ENCODE data around the gene CACNB2.
"Not testable (repeated sequence)": the region's sequence is repeated elsewhere in the genome, so short reads cannot be mapped to it uniquely, and the experiment has no call there.

Gene CACNB2

GRCh38 chr10:18205098-18205834 is 65.0 kb downstream of the CACNB2 start:
- TF ChIP-seq, protein P1, sequence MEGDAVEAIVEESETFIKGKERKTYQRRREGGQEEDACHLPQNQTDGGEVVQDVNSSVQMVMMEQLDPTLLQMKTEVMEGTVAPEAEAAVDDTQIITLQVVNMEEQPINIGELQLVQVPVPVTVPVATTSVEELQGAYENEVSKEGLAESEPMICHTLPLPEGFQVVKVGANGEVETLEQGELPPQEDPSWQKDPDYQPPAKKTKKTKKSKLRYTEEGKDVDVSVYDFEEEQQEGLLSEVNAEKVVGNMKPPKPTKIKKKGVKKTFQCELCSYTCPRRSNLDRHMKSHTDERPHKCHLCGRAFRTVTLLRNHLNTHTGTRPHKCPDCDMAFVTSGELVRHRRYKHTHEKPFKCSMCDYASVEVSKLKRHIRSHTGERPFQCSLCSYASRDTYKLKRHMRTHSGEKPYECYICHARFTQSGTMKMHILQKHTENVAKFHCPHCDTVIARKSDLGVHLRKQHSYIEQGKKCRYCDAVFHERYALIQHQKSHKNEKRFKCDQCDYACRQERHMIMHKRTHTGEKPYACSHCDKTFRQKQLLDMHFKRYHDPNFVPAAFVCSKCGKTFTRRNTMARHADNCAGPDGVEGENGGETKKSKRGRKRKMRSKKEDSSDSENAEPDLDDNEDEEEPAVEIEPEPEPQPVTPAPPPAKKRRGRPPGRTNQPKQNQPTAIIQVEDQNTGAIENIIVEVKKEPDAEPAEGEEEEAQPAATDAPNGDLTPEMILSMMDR (IDR thresholded peaks at IDR 0.05; ENCODE audit: borderline replicate concordance, insufficient read depth, low read depth, low read length), result no peak
- H3K4me3 ChIP-seq (ENCODE audit: low read depth, low read length), result no peak overlapping the region

DNA sequence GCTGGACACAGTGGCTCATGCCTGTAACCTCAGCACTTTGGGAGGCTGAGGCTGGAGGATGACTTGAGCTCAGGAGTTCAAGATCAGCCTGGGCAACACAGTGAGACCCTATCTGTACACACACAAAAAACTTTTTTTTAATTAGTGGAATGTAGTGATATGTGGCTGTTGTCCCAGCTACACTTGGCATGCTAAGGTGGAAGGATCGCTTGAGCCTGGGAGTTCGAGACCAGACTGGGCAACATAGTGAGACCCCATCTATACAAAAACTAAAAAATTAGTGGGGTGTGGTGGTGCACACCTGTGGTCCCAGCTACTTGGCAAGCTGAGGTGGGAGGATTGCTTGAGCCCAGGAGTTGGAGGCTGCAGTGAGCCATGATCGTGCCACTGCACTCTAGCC is 68.0 kb downstream of the CACNB2 start:
- not testable (repeated sequence) for H3K4me3 ChIP-seq (ENCODE audit: low read depth, low read length)

GRCh38 chr10:18209241-18209640 is 69.0 kb downstream of the CACNB2 start:
- TF ChIP-seq, protein P1 (IDR thresholded peaks at IDR 0.05; ENCODE audit: borderline replicate concordance, insufficient read depth, low read depth, low read length), result no peak

DNA sequence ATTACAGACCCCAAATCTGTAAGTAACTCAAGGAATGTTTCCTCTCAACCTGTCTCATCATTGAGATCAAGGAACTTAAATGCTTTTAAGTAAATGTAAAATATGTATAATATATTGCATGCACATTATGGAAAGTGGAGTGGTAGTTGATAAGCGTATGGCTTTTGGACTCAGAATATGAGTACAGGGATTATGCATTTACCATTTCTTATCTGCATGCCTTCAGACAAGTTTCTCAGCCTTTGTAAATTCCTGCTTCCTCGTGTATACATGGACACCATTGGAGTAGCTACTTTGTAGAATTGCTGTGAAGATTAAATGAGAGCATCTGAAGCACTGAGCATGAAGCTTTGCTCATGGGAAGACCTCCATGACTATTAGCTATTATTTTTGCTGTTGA is 70.5 kb downstream of the CACNB2 start:
- TF ChIP-seq, protein P1 (IDR thresholded peaks at IDR 0.05; ENCODE audit: borderline replicate concordance, insufficient read depth, low read depth, low read length), result no peak

More at GRCh38 chr10:18209241-18209640, 69.0 kb downstream of the CACNB2 start:
- H3K4me3 ChIP-seq (ENCODE audit: low read depth, low read length), result no peak overlapping the region

DNA sequence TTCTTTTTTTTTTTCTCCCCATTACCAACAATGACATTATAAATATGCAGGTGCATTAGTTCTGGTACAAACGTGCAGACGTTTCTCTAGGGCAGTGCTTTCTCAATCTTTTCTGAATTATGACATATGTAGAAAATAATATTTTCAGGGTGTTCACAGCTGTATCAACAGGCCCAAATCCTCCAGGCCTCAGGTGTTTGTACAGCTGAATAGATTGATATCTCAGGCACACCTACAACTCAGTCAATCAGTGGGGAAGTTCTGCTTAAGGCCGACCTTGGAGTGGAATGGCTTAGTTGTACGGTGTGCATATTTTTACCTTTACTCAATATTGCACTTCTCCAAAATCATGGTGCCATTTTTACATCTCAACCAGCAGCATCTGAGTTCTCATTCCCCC is 71.6 kb downstream of the CACNB2 start:
- TF ChIP-seq, protein P1 (IDR thresholded peaks at IDR 0.05; ENCODE audit: borderline replicate concordance, insufficient read depth, low read depth, low read length), result no peak
- H3K4me3 ChIP-seq (ENCODE audit: low read depth, low read length), result no peak overlapping the region

More for the DNA sequence above, 70.5 kb downstream of the CACNB2 start:
- H3K4me3 ChIP-seq (ENCODE audit: low read depth, low read length), result no peak overlapping the region

DNA sequence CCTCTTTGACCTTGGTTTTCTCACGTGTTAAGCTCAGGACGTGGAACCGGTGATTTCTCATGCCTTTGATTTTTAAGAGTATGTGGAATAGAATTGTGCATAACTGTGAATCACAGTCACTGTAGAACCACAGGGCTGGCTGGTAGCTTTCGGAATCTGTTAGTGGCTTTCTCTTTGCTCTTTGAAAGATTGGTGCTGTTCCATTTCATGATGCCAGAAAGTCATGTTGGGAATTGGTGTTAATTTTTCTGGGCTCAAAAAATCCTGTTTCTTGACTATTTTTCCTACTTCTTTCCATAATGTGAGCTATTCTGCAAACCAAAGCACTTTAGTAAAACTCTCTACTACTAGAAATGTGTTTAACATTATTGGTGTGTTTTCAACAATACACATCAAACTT is 73.0 kb downstream of the CACNB2 start:
- TF ChIP-seq, protein P1 (IDR thresholded peaks at IDR 0.05; ENCODE audit: borderline replicate concordance, insufficient read depth, low read depth, low read length), result no peak
- H3K4me3 ChIP-seq (ENCODE audit: low read depth, low read length), result no peak overlapping the region

DNA sequence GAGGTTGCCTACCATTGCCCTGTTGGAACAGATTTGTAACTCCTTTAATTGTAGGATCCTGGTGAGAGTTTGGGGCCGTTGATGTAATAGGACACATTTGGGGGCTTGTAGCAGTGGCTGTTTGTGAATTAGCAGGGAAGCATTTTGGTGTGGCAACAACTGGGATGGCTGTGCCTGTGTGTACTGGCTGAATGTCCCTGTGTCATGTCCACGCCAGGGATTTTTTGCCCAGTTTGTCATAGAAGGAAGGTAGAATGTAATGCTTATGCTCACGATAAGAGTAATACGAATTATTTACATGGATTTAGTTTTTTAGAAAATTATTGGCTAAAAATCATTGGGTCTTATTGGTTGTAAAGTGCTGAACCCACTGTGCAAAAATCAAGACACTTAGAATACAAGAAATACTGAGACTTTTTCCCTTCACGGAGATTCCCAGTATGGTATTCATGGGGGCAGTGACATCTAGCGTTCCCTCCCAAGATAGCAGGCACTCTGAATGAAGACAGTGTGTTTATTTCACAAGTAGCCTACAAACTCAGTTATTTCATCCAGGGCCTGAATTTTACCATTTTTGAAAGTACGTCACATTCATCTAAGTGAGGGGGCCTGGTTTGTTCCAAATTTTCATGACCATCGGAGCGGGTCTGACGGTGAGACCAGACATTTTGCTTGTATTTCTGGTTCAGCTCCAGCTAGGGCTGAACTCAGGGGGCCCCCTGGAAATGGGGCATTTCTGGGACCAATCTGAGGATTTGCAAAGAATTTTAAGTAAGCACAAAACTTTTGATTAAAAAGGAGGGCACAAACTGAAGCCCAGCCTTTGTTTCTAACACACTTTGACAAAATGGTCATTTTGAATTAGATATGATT is 74.7 kb downstream of the CACNB2 start:
- no peak overlapping the region for H3K4me3 ChIP-seq (ENCODE audit: low read depth, low read length)
- TF ChIP-seq, protein P1 (IDR thresholded peaks at IDR 0.05; ENCODE audit: borderline replicate concordance, insufficient read depth, low read depth, low read length), result peak; percentile 58; the same call in 1 of the 2 replicates
